Suprapubic skin (tissue), 4 donors: ENCODE results near the gene TMEM192. TPM values are rescaled to one million over a fixed set of nuclear protein-coding genes. Genes with fewer than 3 reads are reported as not detected.
A peak's percentile ranks its signal among the peaks of the same experiment; 100 is the strongest.

Experiments
- DNase-seq, 2 donors: peaks; one replicate each; pipeline ENCODE4 v3.0.0-alpha.2; 2019; ENCODE audit warnings: low spot score in 2 of 2
- H3K27ac ChIP-seq: fragments of 200-600 bp; sonication (generic); one replicate; pipeline ENCODE4 v1.5.1; 2019
- H3K27me3 ChIP-seq: fragments of 200-600 bp; sonication (generic); one replicate; pipeline ENCODE4 v1.5.1; 2019
- H3K36me3 ChIP-seq: fragments of 200-600 bp; sonication (generic); one replicate; pipeline ENCODE4 v1.5.1; 2019
- H3K4me1 ChIP-seq: fragments of 200-600 bp; sonication (generic); one replicate; pipeline ENCODE4 v1.5.1; 2019
- H3K4me3 ChIP-seq: fragments of 200-600 bp; sonication (generic); one replicate; pipeline ENCODE4 v1.5.1; 2019; ENCODE audit warnings: mild to moderate bottlenecking
- H3K9me3 ChIP-seq: fragments of 200-600 bp; sonication (generic); one replicate; pipeline ENCODE4 v1.5.1; 2019
- CTCF ChIP-seq, 2 donors: fragments of 200-600 bp in 1 of 2; fragments of 450-650 bp in 1 of 2; sonication (generic) in 1 of 2; IDR thresholded peaks; one replicate each; pipeline ENCODE4 v1.5.1; 2016 to 2019; ENCODE audit warnings: antibody characterized with exemption in 2 of 2, mild to moderate bottlenecking in 1 of 2, moderate library complexity in 1 of 2
- EP300 ChIP-seq: sonication (generic); formaldehyde crosslinking; IDR thresholded peaks from one replicate; pipeline ENCODE4 v1.6.1; 2017; ENCODE audit warnings: antibody characterized with exemption
- POLR2A ChIP-seq, 2 donors: fragments of 450-650 bp; IDR thresholded peaks; one replicate each; pipeline ENCODE4 v1.6.1; 2017; ENCODE audit warnings: antibody characterized with exemption in 2 of 2, mild to moderate bottlenecking in 2 of 2, moderate library complexity in 2 of 2
- POLR2AphosphoS5 ChIP-seq, 3 donors: sonication (generic); formaldehyde crosslinking; IDR thresholded peaks; one replicate each; pipeline ENCODE4 v1.6.1; 2017; ENCODE audit warnings: antibody characterized with exemption in 3 of 3
- WGBS: methylation state at CpG from one replicate; pipeline ENCODE4 v1.1.5; 2018; 5-methylcytosine and 5-hydroxymethylcytosine counted together
- total RNA-seq, 4 donors: library from RNA; depleted of rRNA; stranded (reverse); fragments of >200 nt; gene quantifications; one replicate each; pipeline ENCODE4 v1.1.0, GENCODE V29; 2016

TMEM192 gene
- 10 to 100 TPM in 2 of 4 donors, 1 to 10 TPM in 2; 7.0 to 10.9 (median 10.0) TPM for total RNA-seq

- H3K27me3 ChIP-seq, result no peaks in the 10 kb centered on the region
- peak in 1 of 3 donors; percentile 31 for TF ChIP-seq POLR2AphosphoS5 (IDR thresholded peaks at IDR 0.05)
- peak in 1 of 2 donors; percentile 28 for TF ChIP-seq CTCF (IDR thresholded peaks at IDR 0.05)
- no peak for TF ChIP-seq EP300
- peak; percentile 5 to 56 for TF ChIP-seq POLR2A (IDR thresholded peaks at IDR 0.05)
- DNase-seq, result peak; percentile 96 to 97
- peak within 1 kb of the TSS; percentile 94 for H3K4me3 ChIP-seq
- H3K27ac ChIP-seq, result peak within 1 kb of the TSS; percentile 91
- peaks cover 16% of the 10 kb centered on the region for H3K4me1 ChIP-seq
- H3K36me3 ChIP-seq, result no peaks in the 10 kb centered on the region
- H3K9me3 ChIP-seq, result no peaks in the 10 kb centered on the region
- 3% methylated on average over 6 of the region's 66 CpGs for WGBS
These were observed at the start of gene TMEM192 for GRCh38 chr4:165112368-165113121. TMEM192 (minus strand) TSS chr4:165112860; CDS start chr4:165112773, 87 bp downstream.

- H3K4me1 ChIP-seq, result no peaks in the 10 kb centered on the region
- H3K4me3 ChIP-seq, result no peak overlapping the region
- DNase-seq, result no peak
- H3K9me3 ChIP-seq, result peaks cover 2% of the 10 kb centered on the region
- no peak overlapping the region for H3K27ac ChIP-seq
- TF ChIP-seq POLR2A (IDR thresholded peaks at IDR 0.05), result no peak
- TF ChIP-seq EP300, result no peak
- no peak for TF ChIP-seq CTCF (IDR thresholded peaks at IDR 0.05)
- TF ChIP-seq POLR2AphosphoS5 (IDR thresholded peaks at IDR 0.05), result no peak
- no peaks in the 10 kb centered on the region for H3K27me3 ChIP-seq
- no peaks in the 10 kb centered on the region for H3K36me3 ChIP-seq
These were observed 46.1 kb upstream of the TMEM192 start for GRCh38 chr4:165158762-165159161.

GRCh38 chr4:165156906-165157305 is 44.2 kb upstream of the TMEM192 start:
- no peak for TF ChIP-seq CTCF (IDR thresholded peaks at IDR 0.05)
- no peak for TF ChIP-seq POLR2A (IDR thresholded peaks at IDR 0.05)
- no peak for TF ChIP-seq EP300
- no peak for TF ChIP-seq POLR2AphosphoS5 (IDR thresholded peaks at IDR 0.05)
- DNase-seq, result no peak
- peaks cover 2% of the 10 kb centered on the region for H3K9me3 ChIP-seq
- H3K36me3 ChIP-seq, result no peaks in the 10 kb centered on the region
- WGBS, result 88% methylated on average over 2 of the region's 2 CpGs
- H3K4me1 ChIP-seq, result peaks cover 3% of the 10 kb centered on the region
- no peaks in the 10 kb centered on the region for H3K27me3 ChIP-seq
- no peak overlapping the region for H3K27ac ChIP-seq
- H3K4me3 ChIP-seq, result no peak overlapping the region

- Histone ChIP-seq H3K4me1 (peaks cover 3% of the 10 kb centered on the region), H3K4me3 (no peak overlapping the region), H3K36me3 (no peaks in the 10 kb centered on the region), H3K27ac (no peak overlapping the region), H3K9me3 (peaks cover 2% of the 10 kb centered on the region), H3K27me3 (peaks cover 4% of the 10 kb centered on the region)
- no peak for DNase-seq
- TF ChIP-seq POLR2A (IDR thresholded peaks at IDR 0.05) (no peak), CTCF (IDR thresholded peaks at IDR 0.05) (no peak), EP300 (no peak), POLR2AphosphoS5 (IDR thresholded peaks at IDR 0.05) (no peak)
These were observed 41.8 kb upstream of the TMEM192 start for GRCh38 chr4:165154482-165154881.

GRCh38 chr4:165152527-165152926 is 39.9 kb upstream of the TMEM192 start:
- no peak overlapping the region for H3K4me3 ChIP-seq
- peaks cover 2% of the 10 kb centered on the region for H3K9me3 ChIP-seq
- H3K36me3 ChIP-seq, result no peaks in the 10 kb centered on the region
- H3K27ac ChIP-seq, result no peak overlapping the region
- H3K4me1 ChIP-seq, result peaks cover 3% of the 10 kb centered on the region
- WGBS, result 26% methylated on average over 4 of the region's 4 CpGs
- DNase-seq, result no peak
- TF ChIP-seq EP300 (no peak), POLR2AphosphoS5 (IDR thresholded peaks at IDR 0.05) (no peak), CTCF (IDR thresholded peaks at IDR 0.05) (no peak), POLR2A (IDR thresholded peaks at IDR 0.05) (no peak)
- H3K27me3 ChIP-seq, result peaks cover 4% of the 10 kb centered on the region
